Measurements from ENCODE around the gene HESX1. TPM values are rescaled to one million over a fixed set of nuclear protein-coding genes. Genes with fewer than 3 reads are reported as not detected.

Gene HESX1
- 1.3 and 2.0 TPM in 2 replicates for total RNA-seq
- long read RNA-seq, partial matches to known transcripts: 1 of 9 reads
- long read RNA-seq, other reads (novel, unspliced or antisense): 8 of 9 reads

DNA sequence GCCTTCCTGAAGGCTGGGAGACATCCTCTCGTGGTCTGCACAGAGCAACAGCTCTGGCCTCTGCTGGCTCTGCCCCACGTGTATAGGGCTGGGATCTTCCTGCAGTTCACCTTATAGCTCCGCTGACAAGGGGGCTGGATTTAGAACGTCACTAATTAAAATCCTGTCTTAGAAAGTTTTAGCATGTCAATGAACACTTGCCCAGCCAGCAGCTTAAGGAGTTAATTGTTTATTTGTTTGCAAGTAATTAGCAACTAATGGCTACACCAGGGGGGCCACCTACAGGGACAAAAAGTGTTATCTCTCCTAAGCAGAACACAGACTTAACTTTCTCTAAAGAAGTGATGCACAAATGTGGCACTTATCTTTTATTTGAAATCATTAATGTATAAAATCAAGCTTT is at the start of gene HESX1:
TSS of gene HESX1 (minus strand) at position 84 of the 403 bp plus-strand sequence. CDS start at position 24, 60 bp downstream.
- no peak within 1 kb of the TSS for H3K4me3 Mint-ChIP-seq (ENCODE audit: unreplicated experiment)
- peaks cover 5% of the 10 kb centered on the region for H3K4me1 Mint-ChIP-seq (ENCODE audit: unreplicated experiment)
- H3K27me3 Mint-ChIP-seq (ENCODE audit: unreplicated experiment): no peaks in the 10 kb centered on the region
- TF ChIP-seq, protein P1, sequence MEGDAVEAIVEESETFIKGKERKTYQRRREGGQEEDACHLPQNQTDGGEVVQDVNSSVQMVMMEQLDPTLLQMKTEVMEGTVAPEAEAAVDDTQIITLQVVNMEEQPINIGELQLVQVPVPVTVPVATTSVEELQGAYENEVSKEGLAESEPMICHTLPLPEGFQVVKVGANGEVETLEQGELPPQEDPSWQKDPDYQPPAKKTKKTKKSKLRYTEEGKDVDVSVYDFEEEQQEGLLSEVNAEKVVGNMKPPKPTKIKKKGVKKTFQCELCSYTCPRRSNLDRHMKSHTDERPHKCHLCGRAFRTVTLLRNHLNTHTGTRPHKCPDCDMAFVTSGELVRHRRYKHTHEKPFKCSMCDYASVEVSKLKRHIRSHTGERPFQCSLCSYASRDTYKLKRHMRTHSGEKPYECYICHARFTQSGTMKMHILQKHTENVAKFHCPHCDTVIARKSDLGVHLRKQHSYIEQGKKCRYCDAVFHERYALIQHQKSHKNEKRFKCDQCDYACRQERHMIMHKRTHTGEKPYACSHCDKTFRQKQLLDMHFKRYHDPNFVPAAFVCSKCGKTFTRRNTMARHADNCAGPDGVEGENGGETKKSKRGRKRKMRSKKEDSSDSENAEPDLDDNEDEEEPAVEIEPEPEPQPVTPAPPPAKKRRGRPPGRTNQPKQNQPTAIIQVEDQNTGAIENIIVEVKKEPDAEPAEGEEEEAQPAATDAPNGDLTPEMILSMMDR (IDR thresholded peaks at IDR 0.05): no peak
- DNase-seq (ENCODE audit: extremely low spot score, unreplicated experiment): no peak
- no peaks in the 10 kb centered on the region for H3K36me3 Mint-ChIP-seq (ENCODE audit: unreplicated experiment)
- no peak within 1 kb of the TSS for H3K27ac Mint-ChIP-seq (ENCODE audit: unreplicated experiment)
- no peaks in the 10 kb centered on the region for H3K9me3 Mint-ChIP-seq (ENCODE audit: unreplicated experiment)

DNA sequence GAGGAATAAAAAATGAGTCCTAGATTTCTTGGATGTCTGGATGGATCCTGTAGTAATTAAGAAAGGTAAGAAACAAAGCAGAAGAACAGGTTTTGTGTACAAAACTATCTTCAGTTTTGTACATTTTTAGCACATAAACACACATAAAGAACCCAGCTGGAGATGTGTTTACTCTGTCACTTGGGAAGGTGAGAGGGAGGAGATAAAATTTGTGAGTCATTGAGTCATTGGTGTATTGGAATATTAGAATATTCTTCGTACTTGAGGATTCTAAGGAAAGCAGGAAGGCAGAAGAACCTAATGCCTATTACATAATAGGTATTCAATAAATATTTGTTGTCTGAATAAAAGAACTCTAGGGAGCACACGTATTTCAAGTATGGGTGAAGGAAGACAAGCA is 45.2 kb upstream of the HESX1 start:
- Mint-ChIP-seq H3K9me3 (ENCODE audit: unreplicated experiment) (no peaks in the 10 kb centered on the region), H3K4me1 (ENCODE audit: unreplicated experiment) (no peaks in the 10 kb centered on the region), H3K36me3 (ENCODE audit: unreplicated experiment) (peaks cover 64% of the 10 kb centered on the region), H3K4me3 (ENCODE audit: unreplicated experiment) (no peak overlapping the region), H3K27me3 (ENCODE audit: unreplicated experiment) (no peaks in the 10 kb centered on the region), H3K27ac (ENCODE audit: unreplicated experiment) (no peak overlapping the region)
- TF ChIP-seq, protein P1 (IDR thresholded peaks at IDR 0.05): no peak
- DNase-seq (ENCODE audit: extremely low spot score, unreplicated experiment): no peak

DNA sequence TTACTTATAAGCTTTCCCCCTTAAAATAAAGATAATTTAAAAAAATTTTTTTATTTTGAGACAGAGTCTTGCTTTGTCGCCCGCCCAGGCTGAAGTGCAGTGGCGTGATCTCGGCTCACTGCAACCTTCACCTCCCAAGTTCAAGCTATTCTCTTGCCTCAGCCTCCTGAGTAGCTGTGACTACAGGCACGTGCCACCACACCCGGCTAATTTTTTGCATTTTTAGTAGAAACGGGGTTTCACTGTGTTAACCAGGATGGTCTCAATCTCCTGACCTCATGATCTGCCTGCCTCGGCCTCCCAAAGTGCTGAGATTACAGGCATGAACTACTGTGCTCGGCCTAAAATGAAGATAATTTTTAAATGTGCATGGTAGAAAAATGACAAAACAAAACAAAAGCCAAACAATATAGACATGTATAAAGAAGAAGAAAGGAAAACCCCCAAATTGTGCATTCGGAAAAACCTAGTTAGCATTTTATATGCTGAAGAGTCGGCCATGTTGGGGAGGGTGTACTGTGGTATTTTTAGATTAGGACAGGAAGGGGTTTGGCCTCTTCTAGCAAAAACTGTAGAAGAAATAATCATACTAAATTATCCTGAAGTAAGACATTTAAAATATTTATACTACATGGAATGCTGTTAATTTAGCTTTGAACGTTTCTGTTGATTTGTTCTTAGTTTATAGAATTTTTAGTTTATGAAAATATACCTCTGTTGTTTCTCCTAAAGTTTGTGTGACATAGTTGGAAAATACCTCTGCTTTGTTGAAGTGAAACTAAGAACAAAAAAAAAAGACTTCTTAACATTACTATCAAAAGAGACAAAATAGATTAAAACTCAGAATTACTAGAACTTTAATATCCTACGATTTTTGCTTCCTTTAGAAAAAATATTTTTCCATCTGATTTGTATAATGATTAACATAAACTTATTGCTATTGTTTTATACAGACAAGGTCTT is 35.1 kb upstream of the HESX1 start:
- Mint-ChIP-seq H3K4me3 (ENCODE audit: unreplicated experiment) (no peak overlapping the region), H3K27ac (ENCODE audit: unreplicated experiment) (no peak overlapping the region), H3K36me3 (ENCODE audit: unreplicated experiment) (peaks cover 13% of the 10 kb centered on the region), H3K27me3 (ENCODE audit: unreplicated experiment) (no peaks in the 10 kb centered on the region), H3K4me1 (ENCODE audit: unreplicated experiment) (peaks cover 11% of the 10 kb centered on the region), H3K9me3 (ENCODE audit: unreplicated experiment) (no peaks in the 10 kb centered on the region)
- DNase-seq (ENCODE audit: extremely low spot score, unreplicated experiment): no peak
- TF ChIP-seq, protein P1 (IDR thresholded peaks at IDR 0.05): no peak

DNA sequence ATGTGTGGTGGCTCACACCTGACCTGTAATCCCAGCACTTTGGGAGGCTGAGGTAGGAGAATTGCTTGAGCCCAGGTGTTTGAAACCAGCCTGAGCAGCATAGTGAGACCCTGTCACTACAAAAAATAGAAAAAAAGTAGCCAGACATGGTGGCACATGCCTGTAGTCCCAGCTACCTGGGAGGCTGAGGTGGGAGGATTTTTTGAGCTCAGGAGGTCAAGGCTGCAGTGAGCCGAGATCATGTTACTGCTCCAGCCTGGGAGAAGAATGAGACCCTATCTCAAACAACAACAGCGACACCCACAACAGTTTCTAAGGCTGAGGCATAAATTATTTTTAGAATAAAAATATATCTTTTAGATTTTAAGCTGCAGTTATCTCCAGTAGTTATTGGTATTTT is 34.0 kb upstream of the HESX1 start:
- TF ChIP-seq, protein P1 (IDR thresholded peaks at IDR 0.05): no peak
- no peak overlapping the region for H3K4me3 Mint-ChIP-seq (ENCODE audit: unreplicated experiment)
- peaks cover 22% of the 10 kb centered on the region for H3K4me1 Mint-ChIP-seq (ENCODE audit: unreplicated experiment)
- H3K27ac Mint-ChIP-seq (ENCODE audit: unreplicated experiment): no peak overlapping the region
- no peaks in the 10 kb centered on the region for H3K9me3 Mint-ChIP-seq (ENCODE audit: unreplicated experiment)
- peaks cover 6% of the 10 kb centered on the region for H3K36me3 Mint-ChIP-seq (ENCODE audit: unreplicated experiment)
- H3K27me3 Mint-ChIP-seq (ENCODE audit: unreplicated experiment): no peaks in the 10 kb centered on the region
- no peak for DNase-seq (ENCODE audit: extremely low spot score, unreplicated experiment)

DNA sequence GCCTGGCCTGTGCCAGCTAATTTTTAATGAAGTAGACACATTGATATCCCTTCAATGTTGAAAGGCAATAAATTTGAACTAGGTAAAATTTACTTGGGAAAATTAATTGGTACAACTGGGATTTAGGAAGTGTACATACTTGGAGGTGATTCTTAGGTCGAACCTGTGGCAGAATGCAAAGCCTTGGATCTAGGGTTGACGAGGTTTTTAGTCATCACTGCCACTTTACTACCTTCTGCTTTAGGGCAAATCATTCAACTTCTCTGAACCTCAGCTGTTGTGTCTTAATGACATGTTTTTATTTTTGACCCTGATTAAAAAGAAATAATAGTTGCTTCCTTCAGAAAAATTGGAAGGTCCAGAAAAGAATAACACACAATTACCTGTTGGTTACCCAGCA is 30.2 kb upstream of the HESX1 start:
- Mint-ChIP-seq H3K4me3 (ENCODE audit: unreplicated experiment) (peak overlapping the region; percentile 38), H3K36me3 (ENCODE audit: unreplicated experiment) (no peaks in the 10 kb centered on the region), H3K4me1 (ENCODE audit: unreplicated experiment) (peaks cover 33% of the 10 kb centered on the region), H3K9me3 (ENCODE audit: unreplicated experiment) (no peaks in the 10 kb centered on the region), H3K27ac (ENCODE audit: unreplicated experiment) (peak overlapping the region; percentile 93), H3K27me3 (ENCODE audit: unreplicated experiment) (no peaks in the 10 kb centered on the region)
- no peak for DNase-seq (ENCODE audit: extremely low spot score, unreplicated experiment)
- TF ChIP-seq, protein P1 (IDR thresholded peaks at IDR 0.05): no peak

Measured in osteocyte (in vitro differentiated cells).